ENCODE data around the gene DNAJA4.

DNAJA4 gene

DNA sequence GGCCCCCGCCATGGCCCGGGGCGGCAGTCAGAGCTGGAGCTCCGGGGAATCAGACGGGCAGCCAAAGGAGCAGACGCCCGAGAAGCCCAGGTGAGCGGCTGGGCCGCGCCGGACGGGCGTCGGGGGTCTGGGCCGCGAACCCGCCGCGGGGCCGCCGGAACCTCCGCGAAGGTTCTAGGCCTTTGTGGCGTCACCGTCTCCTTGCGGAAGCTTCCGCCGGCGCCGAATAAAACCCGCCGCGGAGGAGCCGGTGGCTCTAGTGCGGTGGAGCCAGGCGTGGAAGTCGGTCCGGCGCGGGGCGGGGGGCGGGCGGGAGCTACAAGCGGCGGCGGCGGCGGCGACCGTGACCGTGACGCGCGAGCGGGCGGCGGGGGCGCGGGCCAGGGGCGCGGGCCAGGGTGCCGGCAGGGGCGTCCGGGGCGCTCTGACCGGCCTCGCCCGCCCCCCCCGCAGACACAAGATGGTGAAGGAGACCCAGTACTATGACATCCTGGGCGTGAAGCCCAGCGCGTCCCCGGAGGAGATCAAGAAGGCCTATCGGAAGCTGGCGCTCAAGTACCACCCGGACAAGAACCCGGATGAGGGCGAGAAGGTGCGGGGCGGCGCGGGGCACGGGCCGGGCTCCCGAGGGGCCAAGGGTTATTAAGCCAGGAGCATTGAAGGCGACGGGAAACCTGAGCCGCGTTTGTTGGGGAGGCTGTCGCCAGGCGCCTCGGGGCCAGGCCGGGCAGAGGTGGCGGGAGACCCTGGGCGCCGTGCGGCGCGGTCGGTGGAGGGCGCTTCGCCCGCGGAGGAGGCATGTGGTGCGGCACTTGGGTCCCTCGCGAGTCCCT, at the start of gene DNAJA4:
TSS of gene DNAJA4 (plus strand) at position 259 of the 833 bp plus-strand sequence. CDS start at position 461, 202 bp downstream.
- Mint-ChIP-seq H3K27ac (peak within 1 kb of the TSS; percentile 72), H3K4me1 (ENCODE audit: low read depth) (peaks cover 17% of the 10 kb centered on the region), H3K9me3 (no peaks in the 10 kb centered on the region), H3K36me3 (ENCODE audit: low read depth) (peaks cover 17% of the 10 kb centered on the region), H3K27me3 (no peaks in the 10 kb centered on the region), H3K4me3 (peak within 1 kb of the TSS; percentile 77)
- intact Hi-C loops (cut with micrococcal nuclease) = no loop called here

DNA sequence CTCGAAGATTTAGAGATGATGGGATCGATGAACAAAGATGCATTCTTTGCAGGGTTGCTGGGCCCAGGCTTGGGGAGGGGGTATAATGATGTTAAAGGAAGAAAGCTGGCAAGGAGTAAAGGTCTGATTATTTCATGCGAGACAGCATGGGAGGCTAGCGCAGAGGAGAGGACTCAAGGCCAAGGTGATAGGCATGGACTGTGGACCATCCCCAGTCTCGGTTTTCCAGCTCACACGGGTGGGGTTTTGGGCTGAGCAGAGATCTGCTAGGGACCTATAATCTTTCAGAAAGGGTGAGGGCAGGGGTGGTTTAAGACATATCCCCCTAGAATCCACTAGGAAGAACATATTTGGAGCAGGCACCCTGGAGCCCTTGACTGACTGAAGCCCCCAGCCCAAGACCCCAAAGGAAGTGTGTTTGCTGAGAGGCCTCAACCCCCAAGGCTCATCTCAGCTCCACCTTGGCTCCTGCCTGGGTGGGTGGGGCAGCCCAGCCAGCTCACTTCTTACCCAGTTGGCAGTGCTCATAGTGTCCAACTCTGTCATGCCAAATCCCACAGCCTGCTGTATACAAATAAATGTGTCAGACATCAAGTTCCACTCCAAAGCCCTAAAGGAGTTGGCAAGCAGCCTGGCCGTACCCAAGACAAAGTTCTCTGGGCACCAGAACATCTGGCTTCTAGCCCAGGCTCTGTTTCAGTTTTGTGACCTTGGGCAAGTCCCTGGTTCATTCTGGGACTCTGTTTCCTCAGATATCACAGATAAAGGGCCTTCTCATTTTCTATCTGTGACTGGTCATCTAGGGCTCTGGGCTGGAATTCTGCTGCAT, 47.9 kb upstream of the DNAJA4 start:
- H3K9me3 Mint-ChIP-seq = no peaks in the 10 kb centered on the region
- intact Hi-C loops (cut with micrococcal nuclease) = no loop called here
- no peak overlapping the region for H3K27ac Mint-ChIP-seq
- peaks cover 5% of the 10 kb centered on the region for H3K27me3 Mint-ChIP-seq
- no peaks in the 10 kb centered on the region for H3K4me1 Mint-ChIP-seq (ENCODE audit: low read depth)
- no peak overlapping the region for H3K4me3 Mint-ChIP-seq
- H3K36me3 Mint-ChIP-seq (ENCODE audit: low read depth) = no peaks in the 10 kb centered on the region

DNA sequence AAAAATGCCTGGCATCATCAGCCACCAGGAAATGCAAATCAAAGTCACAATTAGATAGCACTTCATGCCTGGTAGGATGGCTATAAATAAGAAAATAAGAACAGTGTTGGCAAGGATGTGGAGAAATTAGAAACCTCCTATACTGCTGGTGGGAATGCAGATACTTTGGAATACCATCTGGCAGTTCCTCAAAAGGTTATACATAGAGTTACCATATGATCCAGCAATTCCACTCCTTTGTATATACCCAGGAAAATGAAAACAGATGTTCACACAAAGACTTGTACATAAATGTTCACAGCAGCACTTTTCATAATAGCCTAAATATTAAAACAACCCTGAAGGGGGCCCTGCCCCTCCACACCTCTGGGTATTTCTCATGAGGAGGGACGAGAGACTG, 43.6 kb upstream of the DNAJA4 start:
- Mint-ChIP-seq H3K27ac (no peak overlapping the region), H3K36me3 (ENCODE audit: low read depth) (no peaks in the 10 kb centered on the region), H3K9me3 (no peaks in the 10 kb centered on the region), H3K4me3 (no peak overlapping the region), H3K27me3 (no peaks in the 10 kb centered on the region), H3K4me1 (ENCODE audit: low read depth) (no peaks in the 10 kb centered on the region)
- intact Hi-C loops (cut with micrococcal nuclease) = no loop called here

DNA sequence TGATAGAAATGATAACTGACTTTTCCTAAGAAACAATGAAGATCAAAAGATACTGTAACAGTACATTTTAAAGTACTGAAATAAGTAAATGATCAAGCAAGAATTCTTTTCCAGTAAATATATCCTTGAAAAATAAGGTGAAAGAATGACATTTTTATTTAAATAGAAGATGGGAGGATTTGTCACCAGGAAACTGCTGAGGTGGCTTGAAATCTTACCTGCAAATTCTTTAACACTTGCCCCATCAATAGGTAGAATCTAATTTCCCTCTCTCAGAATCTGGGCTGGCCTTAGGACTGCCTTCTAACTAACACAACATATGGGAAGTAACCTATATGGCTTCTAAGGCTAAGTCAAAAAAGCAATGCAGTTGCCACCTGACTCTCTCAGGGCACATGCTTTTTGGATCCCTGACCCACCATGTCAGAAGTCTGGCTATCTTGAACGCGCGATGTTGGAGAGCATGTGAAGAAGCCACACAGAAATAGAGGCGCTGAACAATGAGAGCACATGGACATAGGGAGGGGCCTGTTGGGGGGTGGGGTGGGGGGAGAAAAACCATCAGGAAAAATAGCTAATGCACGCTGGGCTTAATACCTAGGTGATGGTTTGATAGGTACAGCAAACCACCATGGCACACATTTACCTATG, 41.5 kb upstream of the DNAJA4 start:
- no peak overlapping the region for H3K4me3 Mint-ChIP-seq
- intact Hi-C loops (cut with micrococcal nuclease) = no loop called here
- H3K9me3 Mint-ChIP-seq = no peaks in the 10 kb centered on the region
- H3K36me3 Mint-ChIP-seq (ENCODE audit: low read depth) = no peaks in the 10 kb centered on the region
- H3K27ac Mint-ChIP-seq = no peak overlapping the region
- H3K4me1 Mint-ChIP-seq (ENCODE audit: low read depth) = no peaks in the 10 kb centered on the region
- no peaks in the 10 kb centered on the region for H3K27me3 Mint-ChIP-seq

DNA sequence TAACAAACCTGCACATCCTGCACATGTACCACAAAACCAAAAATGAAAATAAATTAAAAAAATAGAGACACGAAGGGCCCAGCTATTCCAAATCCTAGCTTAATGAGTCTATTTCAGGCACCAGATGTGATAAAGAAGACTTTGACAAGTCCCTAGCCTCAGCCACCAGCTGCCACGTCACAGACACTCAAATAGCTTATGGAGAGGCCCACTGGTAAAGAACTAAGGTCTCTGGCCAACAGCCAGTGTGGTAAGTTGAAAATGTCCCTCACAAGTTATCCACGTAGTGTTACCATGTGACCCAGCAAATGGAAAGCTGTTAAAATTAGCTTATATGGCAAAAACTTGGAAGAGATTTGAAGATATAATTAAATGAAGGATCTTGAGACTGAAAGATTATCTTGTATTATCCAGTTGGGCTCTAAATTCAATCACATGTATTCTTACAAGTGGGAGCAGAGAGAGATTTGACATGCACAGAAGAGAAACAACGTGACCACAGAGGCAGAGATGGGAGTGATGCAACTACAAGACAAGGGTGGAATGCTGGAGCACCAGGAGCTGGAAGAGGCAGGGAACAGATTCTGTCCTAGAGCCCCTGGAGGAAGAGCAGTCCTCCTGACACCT, 40.9 kb upstream of the DNAJA4 start:
- Mint-ChIP-seq H3K9me3 (no peaks in the 10 kb centered on the region), H3K27ac (no peak overlapping the region), H3K4me3 (no peak overlapping the region), H3K4me1 (ENCODE audit: low read depth) (no peaks in the 10 kb centered on the region), H3K36me3 (ENCODE audit: low read depth) (no peaks in the 10 kb centered on the region), H3K27me3 (no peaks in the 10 kb centered on the region)
- intact Hi-C loops (cut with micrococcal nuclease) = no loop called here

DNA sequence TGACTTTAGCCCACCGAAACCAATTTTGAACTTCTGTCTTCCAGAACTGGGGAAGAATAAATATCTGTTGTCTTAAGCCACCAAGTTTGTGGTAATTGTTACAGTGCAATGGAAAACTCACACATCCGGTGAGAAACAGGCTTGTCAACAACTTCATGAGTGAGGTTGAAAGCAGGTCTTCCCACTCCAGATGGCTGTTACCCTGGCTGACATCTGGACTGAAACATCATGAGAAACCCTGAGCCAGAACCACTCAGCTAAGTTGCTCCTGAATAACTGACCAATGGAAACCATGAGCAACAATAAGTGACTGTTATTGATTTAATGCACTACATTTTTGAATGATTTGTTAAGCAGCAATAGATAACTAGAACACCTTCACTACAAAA, 40.3 kb upstream of the DNAJA4 start:
- no peak overlapping the region for H3K4me3 Mint-ChIP-seq
- H3K9me3 Mint-ChIP-seq = no peaks in the 10 kb centered on the region
- no peak overlapping the region for H3K27ac Mint-ChIP-seq
- intact Hi-C loops (cut with micrococcal nuclease) = no loop called here
- no peaks in the 10 kb centered on the region for H3K36me3 Mint-ChIP-seq (ENCODE audit: low read depth)
- H3K4me1 Mint-ChIP-seq (ENCODE audit: low read depth) = no peaks in the 10 kb centered on the region
- H3K27me3 Mint-ChIP-seq = no peaks in the 10 kb centered on the region

DNA sequence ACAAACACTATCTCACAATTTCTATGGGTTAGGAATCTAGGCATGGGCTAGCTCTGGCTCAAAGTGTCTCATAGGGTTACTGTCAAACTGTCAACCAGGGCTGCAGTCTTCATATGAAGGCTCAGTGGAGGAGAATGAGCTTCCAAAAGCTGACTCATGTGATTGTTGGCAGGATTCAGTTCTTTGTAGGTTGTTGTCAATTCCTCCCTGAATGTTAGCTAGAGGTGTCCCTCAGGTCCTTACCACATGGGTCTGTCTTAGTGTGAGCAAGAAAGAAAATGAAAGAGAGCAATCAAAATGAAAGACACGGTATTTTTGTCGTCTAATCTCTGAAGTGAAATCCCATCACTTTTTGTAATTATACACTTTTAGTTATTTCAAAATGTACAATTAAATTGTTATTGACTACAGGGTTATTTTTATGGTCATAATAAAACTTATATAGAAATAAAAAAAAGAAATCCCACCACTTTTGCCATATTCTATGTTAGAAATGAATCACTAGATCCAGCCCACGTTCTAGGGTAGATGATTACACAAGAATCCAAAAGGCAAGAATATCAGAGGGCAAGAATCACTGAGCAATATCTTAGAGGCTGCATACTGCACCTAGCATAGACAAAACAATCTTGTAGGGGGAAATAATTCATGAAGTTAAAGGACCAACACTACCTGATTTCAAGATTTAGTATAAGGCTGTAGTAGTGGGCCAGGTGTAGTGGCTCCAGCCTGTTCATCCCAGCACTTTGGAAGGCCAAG, 38.4 kb upstream of the DNAJA4 start:
- no peaks in the 10 kb centered on the region for H3K27me3 Mint-ChIP-seq
- H3K36me3 Mint-ChIP-seq (ENCODE audit: low read depth) = no peaks in the 10 kb centered on the region
- H3K4me1 Mint-ChIP-seq (ENCODE audit: low read depth) = no peaks in the 10 kb centered on the region
- intact Hi-C loops (cut with micrococcal nuclease) = no loop called here
- H3K9me3 Mint-ChIP-seq = no peaks in the 10 kb centered on the region
- H3K27ac Mint-ChIP-seq = no peak overlapping the region
- H3K4me3 Mint-ChIP-seq = no peak overlapping the region

DNA sequence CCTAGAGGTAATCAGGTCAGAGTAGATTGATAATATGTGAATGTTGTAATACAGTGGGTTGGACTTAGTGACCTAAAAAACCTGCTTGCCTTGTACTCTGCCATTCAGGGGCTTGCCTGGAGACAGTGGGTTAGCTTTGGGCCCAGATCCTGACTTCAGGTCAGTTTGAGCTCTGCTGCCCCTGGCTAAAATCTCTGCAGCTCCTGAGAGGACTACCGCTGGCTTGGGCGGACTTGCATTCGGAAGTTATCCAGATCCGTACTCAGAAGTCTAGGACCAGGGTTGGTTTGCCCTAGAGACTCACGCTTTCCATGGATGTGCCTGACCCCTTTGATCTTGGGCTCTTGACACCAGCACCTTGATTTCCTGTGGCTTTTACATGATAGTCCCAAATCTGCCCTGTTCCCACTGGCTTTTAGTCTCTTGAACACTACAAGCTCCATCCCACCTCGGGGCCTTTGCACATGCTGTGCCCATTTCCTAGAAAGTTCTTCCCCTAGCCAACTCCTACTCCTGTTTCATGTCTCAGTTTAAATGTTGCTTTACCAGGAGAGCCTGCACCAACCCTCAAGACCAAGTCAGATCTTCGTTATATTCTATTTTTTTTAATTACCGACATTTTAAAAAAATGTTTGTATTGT, 35.9 kb upstream of the DNAJA4 start:
- Mint-ChIP-seq H3K4me1 (ENCODE audit: low read depth) (no peaks in the 10 kb centered on the region), H3K27ac (no peak overlapping the region), H3K9me3 (no peaks in the 10 kb centered on the region), H3K4me3 (no peak overlapping the region), H3K27me3 (no peaks in the 10 kb centered on the region), H3K36me3 (ENCODE audit: low read depth) (no peaks in the 10 kb centered on the region)
- intact Hi-C loops (cut with micrococcal nuclease) = no loop called here

DNA sequence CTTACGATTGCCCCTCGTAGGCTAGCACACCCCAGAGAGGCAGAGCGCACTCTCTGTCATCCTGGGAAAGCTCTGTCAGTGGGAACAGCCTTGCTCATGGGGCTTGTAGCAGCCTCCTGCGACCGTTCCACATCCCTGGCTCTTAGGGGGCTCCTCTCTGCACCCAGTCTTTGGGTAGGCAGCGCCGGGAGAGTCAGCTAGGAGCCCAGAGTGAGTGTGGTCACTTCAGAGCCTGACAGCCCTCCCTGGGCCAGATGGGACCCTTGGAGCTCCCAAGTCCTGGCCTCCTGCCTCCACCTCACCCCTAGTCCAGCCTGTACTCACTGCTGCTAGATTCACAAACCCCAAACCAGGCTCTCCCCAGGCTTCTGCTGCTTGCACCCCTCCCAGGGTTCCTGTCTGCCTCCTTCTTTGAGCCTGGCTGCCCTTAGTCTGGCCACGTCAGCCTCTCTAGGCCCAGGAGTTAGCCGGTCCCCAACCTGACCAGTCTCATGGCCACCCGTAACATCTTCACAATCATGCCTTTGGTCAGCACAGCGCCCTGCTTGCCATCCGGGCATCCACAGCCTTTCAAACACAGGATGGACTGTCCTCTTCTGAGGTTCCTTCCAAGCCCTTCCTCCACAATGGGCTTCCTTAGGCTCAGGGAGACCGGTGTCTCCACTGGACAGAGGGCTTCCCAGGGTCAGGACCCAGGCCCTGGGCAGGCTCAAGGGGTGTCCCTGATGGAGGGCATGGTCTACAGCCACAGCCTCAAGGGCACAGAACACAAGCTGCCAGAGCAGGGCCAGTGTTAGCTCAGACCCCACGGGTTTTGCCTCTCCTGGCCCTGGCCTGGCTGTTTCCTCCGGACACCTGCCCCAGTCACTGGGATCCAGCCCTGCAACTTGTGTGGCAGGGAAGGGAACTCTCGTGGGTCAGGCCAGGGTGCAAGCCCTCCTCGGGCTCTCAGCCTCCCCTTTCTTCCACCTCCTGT, 34.6 kb upstream of the DNAJA4 start:
- Mint-ChIP-seq H3K4me1 (ENCODE audit: low read depth) (no peaks in the 10 kb centered on the region), H3K27ac (no peak overlapping the region), H3K4me3 (no peak overlapping the region), H3K27me3 (no peaks in the 10 kb centered on the region), H3K9me3 (no peaks in the 10 kb centered on the region), H3K36me3 (ENCODE audit: low read depth) (no peaks in the 10 kb centered on the region)
- intact Hi-C loops (cut with micrococcal nuclease) = no loop called here

DNA sequence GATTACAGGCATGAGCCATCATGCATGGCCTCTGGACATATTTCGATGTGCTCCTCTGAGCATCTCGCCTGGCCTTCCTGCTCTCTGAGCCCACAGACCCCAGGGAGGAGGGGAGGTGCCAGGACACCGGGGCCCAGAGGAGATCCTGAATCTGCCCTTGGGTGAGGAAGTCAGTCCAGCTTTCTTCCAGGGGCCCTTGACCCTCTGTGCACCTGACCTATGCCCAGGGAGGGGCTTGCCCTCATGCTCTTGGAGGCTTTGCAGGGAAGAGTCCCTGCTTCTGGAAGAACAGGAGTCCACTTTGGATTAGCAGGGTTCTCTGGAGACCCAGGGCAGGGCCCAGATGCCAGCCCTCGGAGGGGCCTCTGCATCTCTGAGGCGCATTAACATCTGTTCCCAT, 31.4 kb upstream of the DNAJA4 start:
- Mint-ChIP-seq H3K27ac (no peak overlapping the region), H3K9me3 (no peaks in the 10 kb centered on the region), H3K27me3 (no peaks in the 10 kb centered on the region), H3K36me3 (ENCODE audit: low read depth) (no peaks in the 10 kb centered on the region), H3K4me3 (no peak overlapping the region), H3K4me1 (ENCODE audit: low read depth) (no peaks in the 10 kb centered on the region)
- intact Hi-C loops (cut with micrococcal nuclease) = no loop called here

DNA sequence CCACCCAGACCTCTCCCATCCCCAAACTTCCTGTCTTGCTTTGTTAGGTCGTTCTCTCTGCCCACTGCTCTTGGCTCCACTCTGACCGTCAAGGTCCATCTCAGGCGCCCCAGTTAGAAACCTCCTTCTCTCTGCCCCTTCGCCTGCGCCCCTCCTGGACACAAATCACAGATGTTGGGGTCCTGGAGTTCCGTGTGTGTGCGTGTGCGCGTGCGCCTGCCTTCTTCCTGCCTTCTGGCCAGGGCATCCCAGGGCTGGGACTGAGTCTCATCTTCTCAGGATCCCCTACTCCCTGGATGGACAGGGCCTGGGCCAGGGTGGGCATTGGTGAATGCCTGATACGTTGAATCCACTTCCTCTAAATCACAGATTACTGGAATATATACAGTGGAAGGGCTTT, 30.9 kb upstream of the DNAJA4 start:
- no peaks in the 10 kb centered on the region for H3K36me3 Mint-ChIP-seq (ENCODE audit: low read depth)
- intact Hi-C loops (cut with micrococcal nuclease) = no loop called here
- no peak overlapping the region for H3K4me3 Mint-ChIP-seq
- no peak overlapping the region for H3K27ac Mint-ChIP-seq
- H3K27me3 Mint-ChIP-seq = no peaks in the 10 kb centered on the region
- no peaks in the 10 kb centered on the region for H3K4me1 Mint-ChIP-seq (ENCODE audit: low read depth)
- no peaks in the 10 kb centered on the region for H3K9me3 Mint-ChIP-seq

DNA sequence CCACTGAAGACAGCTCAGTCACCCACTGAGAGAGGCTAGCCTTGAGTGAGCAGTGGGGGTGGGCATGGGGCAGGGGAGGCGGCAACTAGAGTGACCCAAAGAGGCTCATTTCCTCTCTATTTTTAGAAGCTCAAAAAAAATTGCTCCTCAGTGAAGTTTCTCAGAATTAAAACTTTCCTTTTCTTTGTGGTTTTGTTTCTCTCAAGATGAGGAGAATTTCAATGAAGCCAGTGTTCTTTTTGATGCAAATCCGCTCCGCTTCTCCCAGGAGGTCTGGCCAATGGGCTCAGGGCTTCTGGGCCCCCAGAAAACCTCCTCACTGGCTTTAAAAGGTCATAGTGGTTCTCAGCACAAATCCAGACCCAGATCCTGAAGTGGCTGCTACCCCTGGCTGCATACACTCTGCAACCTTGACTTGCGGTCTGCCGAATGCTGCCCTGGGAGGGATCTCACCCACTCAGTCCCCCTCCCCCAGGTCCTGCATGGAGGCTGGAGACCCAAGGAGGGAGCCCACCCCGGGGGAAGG, 29.8 kb upstream of the DNAJA4 start, which contains the start of gene ACSBG1:
TSS of gene ACSBG1 (minus strand) at position 51 of the 526 bp plus-strand sequence. CDS start 64 bp downstream, outside the sequence.
- Mint-ChIP-seq H3K27ac (no peak within 1 kb of the TSS), H3K27me3 (no peaks in the 10 kb centered on the region), H3K4me3 (no peak within 1 kb of the TSS), H3K4me1 (ENCODE audit: low read depth) (no peaks in the 10 kb centered on the region), H3K36me3 (ENCODE audit: low read depth) (no peaks in the 10 kb centered on the region), H3K9me3 (no peaks in the 10 kb centered on the region)
- intact Hi-C loops (cut with micrococcal nuclease) = no loop called here

Data from dendritic cell treated with granulocyte-macrophage colony-stimulating factor and Interleukin-4, amounts not matched to agents 40 ng/mL and 50 ng/mL, for 4 days (primary cell).